HEK293 (cell line): ENCODE results near the gene MAGI2.

Experiments used
- CTCF ChIA-PET: fragments of 350-600 bp; formaldehyde crosslinking; extraction: SDS; loops from one replicate; lab custom pipeline; 2021; ENCODE audit warnings: antibody characterized with exemption; lab: Yijun Ruan, JAX
- POLR2A ChIA-PET: fragments of 300-600 bp; formaldehyde crosslinking; extraction: SDS; loops from one replicate; lab custom pipeline; 2020; ENCODE audit warnings: antibody characterized with exemption, inconsistent platforms; lab: Yijun Ruan, JAX
- H3K27ac ChIP-seq: fragments of 200-500 bp; sonication (Bioruptor generic); 2 replicates; pipeline ENCODE4 v1.5.1; 2014; ENCODE audit warnings: low read depth, low read length, control low read depth, inconsistent platforms; ENCODE audit errors: extremely low read depth
- H3K36me3 ChIP-seq, 2 experiments: fragments of 200-500 bp in 1 of 2; sonication (Bioruptor generic) in 1 of 2; 1 replicate in 1 of 2; 2 replicates in 1 of 2; pipeline ENCODE4 v1.5.1; 2014 to 2017; ENCODE audit warnings: inconsistent platforms in 2 of 2, low read length in 2 of 2; ENCODE audit not compliant: control insufficient read depth in 2 of 2, insufficient read depth in 1 of 2
- H3K4me1 ChIP-seq: fragments of 200-500 bp; sonication (Bioruptor generic); 2 replicates; pipeline ENCODE4 v1.5.1; 2014; ENCODE audit warnings: mild to moderate bottlenecking, low read length, inconsistent platforms; ENCODE audit not compliant: control insufficient read depth, insufficient read depth
- H3K4me3 ChIP-seq: 2 replicates; pipeline ENCODE4 v1.5.1; 2011; ENCODE audit warnings: low read depth, mild to moderate bottlenecking, control low read depth, low read length, moderate library complexity
- H3K9me3 ChIP-seq: fragments of 200-500 bp; sonication (Bioruptor generic); 2 replicates; pipeline ENCODE4 v1.5.1; 2014; ENCODE audit warnings: low read depth, low read length, inconsistent platforms; ENCODE audit not compliant: control insufficient read depth, insufficient read depth
- HOXD13 ChIP-seq: sonication (generic); formaldehyde crosslinking; IDR thresholded peaks from 2 replicates; pipeline ENCODE4 v1.8.0; 2022; ENCODE audit warnings: missing genetic modification reagents, borderline replicate concordance
- KLF7 ChIP-seq: fragments of 450-650 bp; formaldehyde crosslinking; IDR thresholded peaks from 2 replicates; pipeline ENCODE4 v1.5.1; 2016; ENCODE audit warnings: missing biosample characterization, missing genetic modification characterization, borderline replicate concordance
- PATZ1 ChIP-seq: fragments of 450-650 bp; formaldehyde crosslinking; IDR thresholded peaks from 2 replicates; pipeline ENCODE4 v1.5.1; 2016; ENCODE audit warnings: missing biosample characterization, missing genetic modification characterization
- ZBTB21 ChIP-seq: fragments of 450-650 bp; formaldehyde crosslinking; IDR thresholded peaks from 2 replicates; pipeline ENCODE4 v1.5.1; 2017; ENCODE audit warnings: missing biosample characterization, missing genetic modification characterization
- ZBTB26 ChIP-seq: fragments of 450-650 bp; formaldehyde crosslinking; optimal IDR thresholded peaks from 2 replicates; pipeline ENCODE3; 2016; ENCODE audit warnings: missing biosample characterization, mild to moderate bottlenecking, missing genetic modification characterization
- ZBTB48 ChIP-seq: fragments of 450-650 bp; formaldehyde crosslinking; IDR thresholded peaks from 2 replicates; pipeline ENCODE4 v1.5.1; 2016; ENCODE audit warnings: missing biosample characterization, missing genetic modification characterization
- ZFHX2 ChIP-seq: fragments of 450-650 bp; formaldehyde crosslinking; conservative IDR thresholded peaks from 2 replicates; pipeline ENCODE4 v1.5.1; 2016; ENCODE audit warnings: missing biosample characterization, missing genetic modification characterization
- ZNF311 ChIP-seq: fragments of 450-650 bp; formaldehyde crosslinking; IDR thresholded peaks from 2 replicates; pipeline ENCODE4 v1.5.1; 2017; ENCODE audit warnings: missing biosample characterization, missing genetic modification characterization, borderline replicate concordance
- ZNF350 ChIP-seq: fragments of 450-650 bp; formaldehyde crosslinking; IDR thresholded peaks from 2 replicates; pipeline ENCODE4 v1.5.0; 2017; ENCODE audit warnings: missing biosample characterization, mild to moderate bottlenecking, missing genetic modification characterization
- ZNF416 ChIP-seq: fragments of 450-650 bp; formaldehyde crosslinking; IDR thresholded peaks from 2 replicates; pipeline ENCODE4 v1.5.1; 2016; ENCODE audit warnings: missing biosample characterization, missing genetic modification characterization
- ZNF426 ChIP-seq: fragments of 450-650 bp; formaldehyde crosslinking; IDR thresholded peaks from 2 replicates; pipeline ENCODE4 v1.5.1; 2017; ENCODE audit warnings: missing biosample characterization, missing genetic modification characterization, mild to moderate bottlenecking, inconsistent platforms, moderate library complexity
- ZNF510 ChIP-seq: fragments of 450-650 bp; formaldehyde crosslinking; IDR thresholded peaks from 2 replicates; pipeline ENCODE4 v1.5.1; 2018; ENCODE audit warnings: mild to moderate bottlenecking, missing genetic modification characterization, missing biosample characterization; ENCODE audit not compliant: insufficient replicate concordance
- ZNF548 ChIP-seq: fragments of 450-650 bp; formaldehyde crosslinking; IDR thresholded peaks from 2 replicates; pipeline ENCODE4 v1.5.1; 2016; ENCODE audit warnings: missing biosample characterization, missing genetic modification characterization
- ZNF561 ChIP-seq: fragments of 450-650 bp; IDR thresholded peaks from 2 replicates; pipeline ENCODE4 v1.5.1; 2018; ENCODE audit warnings: missing biosample characterization, missing genetic modification characterization, borderline replicate concordance
- ZNF600 ChIP-seq: fragments of 450-650 bp; formaldehyde crosslinking; IDR thresholded peaks from 2 replicates; pipeline ENCODE4 v1.5.1; 2016; ENCODE audit warnings: missing biosample characterization, missing genetic modification characterization
- ZNF610 ChIP-seq: fragments of 450-650 bp; formaldehyde crosslinking; IDR thresholded peaks from 2 replicates; pipeline ENCODE4 v1.5.1; 2016; ENCODE audit warnings: missing biosample characterization, missing genetic modification characterization, borderline replicate concordance
- ZNF621 ChIP-seq: fragments of 450-650 bp; formaldehyde crosslinking; IDR thresholded peaks from 2 replicates; pipeline ENCODE4 v1.5.1; 2017; ENCODE audit warnings: missing biosample characterization, missing genetic modification characterization
- ZNF792 ChIP-seq: fragments of 450-650 bp; formaldehyde crosslinking; IDR thresholded peaks from 2 replicates; pipeline ENCODE4 v1.5.1; 2016; ENCODE audit warnings: missing biosample characterization, missing genetic modification characterization
- ZNF830 ChIP-seq: fragments of 450-650 bp; IDR thresholded peaks from 2 replicates; pipeline ENCODE4 v1.5.0; 2018; ENCODE audit warnings: missing biosample characterization, missing genetic modification characterization, low read depth, mild to moderate bottlenecking, moderate library complexity
- ZSCAN30 ChIP-seq: fragments of 450-650 bp; IDR thresholded peaks from 2 replicates; pipeline ENCODE4 v1.5.1; 2018; ENCODE audit warnings: missing biosample characterization, mild to moderate bottlenecking, missing genetic modification characterization, moderate library complexity
- ZXDB ChIP-seq: fragments of 450-650 bp; formaldehyde crosslinking; IDR thresholded peaks from 2 replicates; pipeline ENCODE4 v1.5.1; 2016; ENCODE audit warnings: missing biosample characterization, missing genetic modification characterization
- TF ChIP-seq, protein P1 (sequence below): fragments of 450-650 bp; formaldehyde crosslinking; conservative IDR thresholded peaks from 2 replicates; pipeline ENCODE4 v1.5.1; 2016; ENCODE audit warnings: low read depth, missing biosample characterization, missing genetic modification characterization

Gene MAGI2

GRCh38 chr7:78189762-78190161 lies 1263.7 kb downstream of the MAGI2 start:
- CTCF ChIA-PET: no interaction called here
- H3K4me3 ChIP-seq: no peak overlapping the region
- TF ChIP-seq ZNF548 (tag by site-specific recombination) (no peak), PATZ1 (tag by site-specific recombination) (no peak), ZNF416 (tag by site-specific recombination) (no peak), ZNF311 (no peak), ZNF561 (tag by site-specific recombination) (no peak), ZNF792 (tag by site-specific recombination) (no peak), ZSCAN30 (tag by site-specific recombination) (no peak), ZNF510 (tag by site-specific recombination) (no peak), ZBTB48 (tag by site-specific recombination) (no peak), ZNF426 (no peak), ZNF830 (no peak), ZNF600 (no peak), ZNF350 (tag by site-specific recombination) (no peak), ZBTB21 (tag by site-specific recombination) (no peak)
- H3K4me1 ChIP-seq: no peaks in the 10 kb centered on the region
- no peak overlapping the region for H3K27ac ChIP-seq
- no peaks in the 10 kb centered on the region for H3K9me3 ChIP-seq
- POLR2A ChIA-PET: no interaction called here
- H3K36me3 ChIP-seq: no peaks in the 10 kb centered on the region

DNA sequence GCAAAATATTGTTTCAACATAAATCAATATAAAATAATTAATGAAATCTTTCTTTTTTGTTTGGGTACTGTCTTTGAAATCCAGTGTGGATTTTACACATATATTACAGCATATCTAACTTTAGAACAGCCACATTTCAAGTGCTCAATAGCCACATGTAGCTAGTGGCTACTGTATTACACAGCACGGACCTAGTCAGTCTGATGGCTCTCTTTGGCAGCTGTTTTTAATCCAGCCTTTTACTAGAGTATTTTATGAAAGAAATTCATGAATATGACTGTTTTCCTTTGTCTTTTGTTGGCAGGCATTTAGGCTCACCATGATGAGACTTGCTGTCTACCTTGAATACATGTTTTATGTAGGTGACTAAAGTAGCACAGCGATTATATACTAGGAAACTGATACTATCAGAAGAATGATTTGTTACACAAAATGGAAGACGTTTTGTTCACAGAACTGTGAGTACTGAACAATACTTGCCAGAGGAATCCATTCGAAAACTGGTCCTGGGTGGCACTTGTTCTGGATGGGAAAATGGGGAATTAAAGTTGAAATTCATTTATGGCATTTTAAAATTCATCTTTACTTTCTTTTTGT lies 1268.2 kb downstream of the MAGI2 start:
- H3K4me1 ChIP-seq: no peaks in the 10 kb centered on the region
- H3K27ac ChIP-seq: no peak overlapping the region
- TF ChIP-seq ZBTB26 (no peak), KLF7 (no peak), ZXDB (no peak), ZNF416 (tag by site-specific recombination) (no peak), ZFHX2 (tag by site-specific recombination) (no peak), ZNF792 (tag by site-specific recombination) (no peak), HOXD13 (CRISPR knock-in tag) (no peak), ZNF621 (tag by site-specific recombination) (no peak), ZNF610 (tag by site-specific recombination) (no peak)
- TF ChIP-seq, protein P1, sequence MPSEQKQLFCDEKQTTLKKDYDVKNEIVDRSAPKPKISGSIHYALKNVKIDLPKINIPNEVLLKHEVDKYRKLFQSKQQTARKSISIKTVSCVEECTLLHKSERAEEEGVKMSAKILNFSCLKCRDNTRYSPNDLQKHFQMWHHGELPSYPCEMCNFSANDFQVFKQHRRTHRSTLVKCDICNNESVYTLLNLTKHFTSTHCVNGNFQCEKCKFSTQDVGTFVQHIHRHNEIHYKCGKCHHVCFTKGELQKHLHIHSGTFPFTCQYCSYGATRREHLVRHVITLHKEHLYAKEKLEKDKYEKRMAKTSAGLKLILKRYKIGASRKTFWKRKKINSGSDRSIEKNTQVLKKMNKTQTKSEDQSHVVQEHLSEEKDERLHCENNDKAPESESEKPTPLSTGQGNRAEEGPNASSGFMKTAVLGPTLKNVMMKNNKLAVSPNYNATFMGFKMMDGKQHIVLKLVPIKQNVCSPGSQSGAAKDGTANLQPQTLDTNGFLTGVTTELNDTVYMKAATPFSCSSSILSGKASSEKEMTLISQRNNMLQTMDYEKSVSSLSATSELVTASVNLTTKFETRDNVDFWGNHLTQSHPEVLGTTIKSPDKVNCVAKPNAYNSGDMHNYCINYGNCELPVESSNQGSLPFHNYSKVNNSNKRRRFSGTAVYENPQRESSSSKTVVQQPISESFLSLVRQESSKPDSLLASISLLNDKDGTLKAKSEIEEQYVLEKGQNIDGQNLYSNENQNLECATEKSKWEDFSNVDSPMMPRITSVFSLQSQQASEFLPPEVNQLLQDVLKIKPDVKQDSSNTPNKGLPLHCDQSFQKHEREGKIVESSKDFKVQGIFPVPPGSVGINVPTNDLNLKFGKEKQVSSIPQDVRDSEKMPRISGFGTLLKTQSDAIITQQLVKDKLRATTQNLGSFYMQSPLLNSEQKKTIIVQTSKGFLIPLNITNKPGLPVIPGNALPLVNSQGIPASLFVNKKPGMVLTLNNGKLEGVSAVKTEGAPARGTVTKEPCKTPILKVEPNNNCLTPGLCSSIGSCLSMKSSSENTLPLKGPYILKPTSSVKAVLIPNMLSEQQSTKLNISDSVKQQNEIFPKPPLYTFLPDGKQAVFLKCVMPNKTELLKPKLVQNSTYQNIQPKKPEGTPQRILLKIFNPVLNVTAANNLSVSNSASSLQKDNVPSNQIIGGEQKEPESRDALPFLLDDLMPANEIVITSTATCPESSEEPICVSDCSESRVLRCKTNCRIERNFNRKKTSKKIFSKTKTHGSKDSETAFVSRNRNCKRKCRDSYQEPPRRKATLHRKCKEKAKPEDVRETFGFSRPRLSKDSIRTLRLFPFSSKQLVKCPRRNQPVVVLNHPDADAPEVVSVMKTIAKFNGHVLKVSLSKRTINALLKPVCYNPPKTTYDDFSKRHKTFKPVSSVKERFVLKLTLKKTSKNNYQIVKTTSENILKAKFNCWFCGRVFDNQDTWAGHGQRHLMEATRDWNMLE (tag by site-specific recombination): no peak
- no peak overlapping the region for H3K4me3 ChIP-seq
- H3K9me3 ChIP-seq: no peaks in the 10 kb centered on the region
- POLR2A ChIA-PET: no interaction called here
- CTCF ChIA-PET: no interaction called here
- H3K36me3 ChIP-seq: no peaks in the 10 kb centered on the region
